ENCODE results near the gene CECR2. TPM values are rescaled to one million over a fixed set of nuclear protein-coding genes. Genes with fewer than 3 reads are reported as not detected.

CECR2 gene
- polyA plus RNA-seq, 1 of the 3 experiments (the other 2 are of a cell fraction) = not detected

GRCh38 chr22:17434856-17435255 lies 65.6 kb downstream of the CECR2 start:
- POLR2A ChIA-PET = no interaction called here
- H3F3A ChIP-seq (replicated peaks; ENCODE audit: insufficient read depth) = no peaks in the 10 kb centered on the region
- H3K36me3 ChIP-seq (replicated peaks in 1 of 2; ENCODE audit: control insufficient read depth in 1 of 2, insufficient read depth in 2 of 2, low read length in 1 of 2) = no peaks in the 10 kb centered on the region
- no peak overlapping the region for H3K4me2 ChIP-seq
- peaks cover 24% of the 10 kb centered on the region for H3K27me3 ChIP-seq (ENCODE audit: insufficient read depth)
- CTCF ChIA-PET = no interaction called here
- no peak overlapping the region for H3K9ac ChIP-seq
- no peaks in the 10 kb centered on the region for H3K4me1 ChIP-seq (ENCODE audit: control insufficient read depth in 1 of 2, insufficient read depth in 2 of 2, low read depth in 1 of 2, low read length in 1 of 2)
- no peaks in the 10 kb centered on the region for H3K79me2 ChIP-seq (ENCODE audit: insufficient read depth)
- H4K20me1 ChIP-seq (ENCODE audit: insufficient read depth) = no peaks in the 10 kb centered on the region
- no peaks in the 10 kb centered on the region for H3K9me2 ChIP-seq
- H3K9me3 ChIP-seq = no peaks in the 10 kb centered on the region
- TF ChIP-seq MAX (IDR thresholded peaks at IDR 0.05; ENCODE audit: low read depth) (no peak), SMC3 (IDR thresholded peaks at IDR 0.05; ENCODE audit: low read depth, low read length) (no peak), RAD21 (IDR thresholded peaks at IDR 0.05; ENCODE audit: low read length) (no peak), FOXJ3 (CRISPR knock-in tag; IDR thresholded peaks at IDR 0.05) (no peak), USF1 (IDR thresholded peaks at IDR 0.05; ENCODE audit: borderline replicate concordance, low read depth) (no peak), PBX3 (IDR thresholded peaks at IDR 0.05) (no peak), TCF12 (IDR thresholded peaks at IDR 0.05) (no peak), ZBTB33 (IDR thresholded peaks at IDR 0.05; ENCODE audit: borderline replicate concordance, low read depth) (no peak), RFX5 (IDR thresholded peaks at IDR 0.05; ENCODE audit: low read length) (no peak), FOXM1 (IDR thresholded peaks at IDR 0.05; ENCODE audit: low read depth) (no peak), NFIC (IDR thresholded peaks at IDR 0.05; ENCODE audit: borderline replicate concordance) (no peak), FOSL2 (IDR thresholded peaks at IDR 0.05; ENCODE audit: borderline replicate concordance, low read depth) (no peak), MXI1 (IDR thresholded peaks at IDR 0.05; ENCODE audit: low read depth, low read length) (no peak), SIN3A (IDR thresholded peaks at IDR 0.05; ENCODE audit: borderline replicate concordance, low read depth, low read length) (no peak), REST (IDR thresholded peaks at IDR 0.05; ENCODE audit: low read depth, low read length) (no peak), ELF1 (IDR thresholded peaks at IDR 0.05) (no peak)
- WGBS (ENCODE audit: low lambda C conversion rate) = 2% methylated on average over 3 of the region's 3 CpGs
- no peak overlapping the region for H3K4me3 ChIP-seq (ENCODE audit: low read depth in 2 of 2, low read length in 1 of 2)
- H3K27ac ChIP-seq (ENCODE audit: low read depth in 2 of 2, low read length in 1 of 2) = no peak overlapping the region
- H2AFZ ChIP-seq (ENCODE audit: low read depth) = no peak overlapping the region
- no peak for DNase-seq
